H54 (cell line): ENCODE results near the gene RAPGEF6.
"Not testable (repeated sequence)": the region's sequence is repeated elsewhere in the genome, so short reads cannot be mapped to it uniquely, and the experiment has no call there.

ENCODE experiments used
- DNase-seq: peaks from one replicate; pipeline ENCODE4 v3.0.0; 2011; ENCODE audit warnings: low spot score, mixed read lengths; ENCODE audit not compliant: insufficient read length
- FAIRE-seq: peaks from 3 replicates; lab custom pipeline; 2011; peaks lifted over from hg19 to GRCh38; lab: Jason Lieb, UNC
- POLR2A ChIP-seq: IDR thresholded peaks from 2 replicates; pipeline ENCODE4 v1.6.1; 2011; ENCODE audit warnings: low read depth, mild to moderate bottlenecking, low read length

RAPGEF6 gene

DNA sequence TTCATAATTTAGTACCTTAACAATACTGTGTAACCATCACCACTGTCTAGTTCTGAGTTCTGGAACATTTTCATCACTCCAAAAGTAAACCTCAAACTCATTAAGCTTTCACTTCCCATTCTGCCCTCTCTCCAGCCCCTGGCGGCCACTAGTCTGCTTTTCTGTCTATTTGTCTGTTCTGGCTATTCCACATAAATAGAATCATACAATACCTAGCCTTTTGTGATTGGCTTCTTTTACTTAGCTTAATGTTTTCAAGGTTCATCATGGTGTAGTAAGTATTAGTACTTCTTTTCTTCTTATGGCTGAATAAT, 138.7 kb downstream of the RAPGEF6 start:
- DNase-seq (no peak), FAIRE-seq (no peak)

DNA sequence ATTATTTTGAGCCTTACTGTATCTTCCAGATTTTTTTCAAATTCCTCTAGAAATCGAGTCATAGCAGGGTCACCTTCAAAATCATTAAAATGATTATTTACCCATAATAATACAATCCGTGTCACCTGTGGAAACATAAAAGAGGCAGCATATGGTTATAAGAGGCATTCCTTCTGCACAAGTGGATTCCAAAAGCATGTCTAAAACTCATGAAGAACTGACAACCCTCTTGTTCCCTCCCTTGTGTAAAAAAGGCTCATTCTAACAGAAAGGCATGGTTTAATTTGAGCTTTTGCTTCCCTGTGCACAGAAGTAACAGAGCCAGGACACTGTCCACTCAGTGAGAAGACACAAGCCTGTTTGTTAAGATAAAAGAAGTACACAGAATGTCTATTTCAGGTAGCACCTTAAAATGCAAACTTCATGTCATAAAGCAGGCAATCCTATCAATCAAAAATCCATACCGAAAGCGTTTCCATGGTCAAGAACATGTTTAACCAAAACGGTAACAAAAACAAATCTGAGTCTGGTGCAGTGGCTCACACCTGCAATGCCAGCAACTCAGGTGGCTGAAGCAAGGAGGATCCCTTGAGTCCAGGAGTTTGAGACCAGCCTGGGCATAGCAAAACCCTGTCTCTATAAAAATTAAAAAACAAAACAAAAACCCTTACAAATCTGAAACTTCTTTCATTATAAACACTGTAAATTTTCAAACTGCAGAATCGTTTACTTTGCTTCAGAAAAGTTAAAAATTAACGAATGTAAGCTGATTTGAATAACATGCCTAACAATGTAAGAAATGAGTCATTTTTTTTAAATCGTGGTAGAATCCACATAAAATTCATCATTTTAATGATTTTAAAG, 139.3 kb downstream of the RAPGEF6 start:
- no peak for TF ChIP-seq POLR2A
- FAIRE-seq (peak; percentile 30), DNase-seq (no peak)

More for the DNA sequence above, 138.7 kb downstream of the RAPGEF6 start:
- no peak for TF ChIP-seq POLR2A

DNA sequence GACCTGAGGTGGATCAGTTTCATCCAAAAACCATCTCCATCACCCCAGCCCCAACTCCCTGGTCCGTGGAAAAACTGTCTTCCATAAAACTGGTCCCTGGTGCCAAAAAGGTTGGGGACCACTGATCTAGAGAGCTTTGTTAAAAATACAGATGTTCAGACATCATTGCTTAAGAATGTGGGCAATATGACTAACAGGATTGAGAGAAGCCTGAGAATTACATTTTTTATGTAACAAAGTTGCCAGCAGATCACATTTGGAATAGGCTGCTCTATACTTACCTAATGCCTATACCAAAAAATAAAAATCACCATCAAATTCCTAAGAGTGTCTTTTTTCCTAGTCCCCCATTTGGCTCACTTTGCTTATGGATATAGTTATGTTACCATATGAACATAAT, 143.3 kb downstream of the RAPGEF6 start:
- no peak for FAIRE-seq
- no peak for TF ChIP-seq POLR2A
- no peak for DNase-seq

DNA sequence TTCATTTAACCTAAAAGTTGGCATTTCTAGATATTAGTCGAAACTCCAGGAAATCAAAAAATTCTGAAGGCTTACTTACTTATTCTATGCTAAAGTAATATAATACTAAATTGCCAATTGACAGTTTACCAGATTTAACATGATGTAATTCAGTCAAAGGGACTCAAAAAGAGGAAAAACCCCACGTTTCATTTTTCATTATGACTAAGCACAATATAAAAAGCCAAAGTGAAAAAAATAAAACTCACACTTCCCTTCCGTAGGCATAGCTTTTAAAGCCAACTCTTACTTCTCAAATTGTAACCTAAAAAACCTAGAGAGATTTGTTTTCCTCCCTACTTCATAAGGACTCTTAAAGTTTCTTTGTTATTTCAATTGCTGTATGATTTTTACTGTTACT, 146.6 kb downstream of the RAPGEF6 start:
- no peak for TF ChIP-seq POLR2A
- no peak for DNase-seq
- no peak for FAIRE-seq

DNA sequence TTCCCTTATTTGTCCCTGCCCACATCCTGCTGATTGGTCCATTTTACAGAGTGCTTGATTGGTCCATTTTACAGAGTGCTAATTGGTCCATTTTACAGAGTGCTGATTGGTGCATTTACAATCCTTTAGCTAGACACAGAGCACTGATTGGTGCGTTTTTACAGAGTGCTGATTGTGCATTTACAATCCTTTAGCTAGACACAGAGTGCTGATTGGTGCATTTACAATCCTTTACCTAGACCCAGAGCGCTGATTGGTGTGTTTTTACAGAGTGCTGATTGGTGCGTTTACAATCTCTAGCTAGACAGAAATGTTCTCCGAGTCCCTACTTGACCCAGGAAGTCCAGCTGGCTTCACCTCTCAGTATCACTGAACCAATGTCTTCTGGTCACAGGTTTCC, 147.7 kb downstream of the RAPGEF6 start:
- FAIRE-seq, DNase-seq: not testable (repeated sequence)

DNA sequence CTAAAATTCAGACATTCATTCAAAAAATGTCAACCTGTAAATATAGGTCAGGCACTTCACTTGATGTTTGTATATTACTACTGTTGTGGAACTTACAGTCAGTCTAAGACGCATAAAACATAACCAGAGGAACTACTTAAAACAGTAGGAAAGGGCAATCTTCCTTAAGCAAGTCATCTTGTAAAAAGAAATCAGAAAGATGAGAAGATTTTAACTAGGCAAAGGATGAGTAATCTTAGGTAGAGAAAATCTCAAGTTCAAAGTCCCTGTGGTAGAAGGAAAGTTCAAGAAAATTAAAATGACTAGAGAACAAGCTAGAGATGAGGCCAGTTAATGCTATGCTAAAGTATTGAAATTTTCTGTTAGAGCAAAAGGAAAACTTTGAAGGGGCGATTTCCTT, 152.4 kb downstream of the RAPGEF6 start:
- no peak for DNase-seq
- FAIRE-seq, result no peak
- no peak for TF ChIP-seq POLR2A

DNA sequence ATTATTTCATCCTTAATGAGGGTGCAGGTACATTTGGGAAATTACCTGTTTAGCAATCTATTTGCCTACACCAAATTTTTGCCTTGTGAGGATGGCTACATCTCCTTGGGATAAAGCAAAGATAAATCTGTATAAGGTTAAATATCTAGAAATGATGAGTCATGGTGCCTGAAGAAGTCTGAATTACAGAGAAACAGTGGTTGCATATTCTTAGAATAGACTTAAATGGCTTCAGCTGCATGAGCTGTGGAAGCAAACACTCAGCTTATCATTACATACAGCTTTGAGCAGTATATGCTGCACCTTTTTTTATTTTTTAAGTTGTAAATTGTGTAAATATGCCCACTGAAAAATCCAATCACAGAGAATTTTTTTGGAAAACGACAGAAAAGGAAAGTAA, 153.5 kb downstream of the RAPGEF6 start:
- no peak for DNase-seq
- no peak for TF ChIP-seq POLR2A
- no peak for FAIRE-seq

DNA sequence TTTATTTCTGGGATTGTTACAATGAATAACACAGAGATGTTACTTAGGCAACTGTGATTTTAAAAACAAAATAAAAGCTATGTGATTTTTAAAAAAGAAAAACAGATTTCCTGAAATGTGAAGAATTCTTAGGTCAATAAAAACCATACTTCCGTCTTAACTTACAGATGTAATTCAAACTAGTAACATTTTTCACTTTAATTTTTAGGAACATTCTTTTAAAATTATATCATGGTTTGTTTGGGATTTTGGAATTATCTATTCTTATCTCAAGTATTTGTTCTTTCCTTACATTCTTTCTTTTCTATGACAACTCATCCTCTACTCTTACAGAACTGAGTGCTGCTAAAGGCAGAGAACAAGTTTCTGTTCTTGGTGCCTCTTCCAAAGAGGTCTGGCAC, 159.5 kb downstream of the RAPGEF6 start:
- FAIRE-seq (no peak), DNase-seq (no peak)
- no peak for TF ChIP-seq POLR2A

DNA sequence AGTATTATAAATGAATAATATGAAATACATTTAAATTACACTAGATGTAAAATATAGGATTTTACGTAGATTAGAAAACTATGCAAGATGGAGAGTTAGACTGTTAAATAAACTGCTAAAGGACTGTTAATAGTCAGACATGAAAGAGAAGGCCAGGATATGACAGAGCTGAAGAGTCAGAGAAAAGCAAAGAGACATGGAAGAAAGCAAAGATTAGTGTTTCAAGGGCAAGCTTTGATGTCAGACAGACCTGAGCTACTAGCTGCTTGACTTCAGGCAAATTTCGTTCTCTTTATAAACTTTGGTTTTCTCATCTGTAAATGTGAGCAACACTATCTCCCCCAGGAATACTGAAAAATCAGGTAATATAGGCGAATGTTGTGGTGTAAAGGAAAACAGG, 161.3 kb downstream of the RAPGEF6 start:
- DNase-seq (no peak), FAIRE-seq (no peak)
- no peak for TF ChIP-seq POLR2A

DNA sequence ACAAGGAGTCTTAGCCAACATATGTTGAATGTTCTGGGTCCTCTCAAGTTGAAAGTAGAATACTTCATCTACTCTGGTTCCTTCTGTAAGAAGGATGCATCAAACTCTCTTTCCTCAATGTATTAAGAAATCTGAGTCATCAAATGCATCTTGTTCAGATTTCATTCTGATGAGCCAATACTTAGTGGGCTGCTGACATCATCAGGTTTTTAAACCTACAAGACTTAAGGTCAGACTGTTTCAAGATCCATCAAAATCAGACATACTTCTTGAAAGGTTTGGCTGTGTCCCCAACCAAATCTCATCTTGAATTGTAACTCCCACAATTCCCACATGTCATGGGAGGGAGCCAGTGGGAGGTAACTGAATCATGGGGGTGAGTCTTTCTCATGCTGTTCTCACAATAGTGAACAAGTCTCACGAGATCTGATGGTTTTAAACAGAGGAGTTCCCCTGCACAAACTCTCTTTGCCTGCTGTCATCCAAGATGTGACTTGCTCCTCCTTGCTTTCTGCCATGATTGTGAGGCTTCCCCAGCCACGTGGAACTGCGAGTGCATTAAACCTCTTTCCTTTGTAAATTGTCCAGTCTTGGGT, 168.8 kb downstream of the RAPGEF6 start:
- TF ChIP-seq POLR2A, result no peak
- peak; percentile 16 for DNase-seq
- peak; percentile 67 for FAIRE-seq

DNA sequence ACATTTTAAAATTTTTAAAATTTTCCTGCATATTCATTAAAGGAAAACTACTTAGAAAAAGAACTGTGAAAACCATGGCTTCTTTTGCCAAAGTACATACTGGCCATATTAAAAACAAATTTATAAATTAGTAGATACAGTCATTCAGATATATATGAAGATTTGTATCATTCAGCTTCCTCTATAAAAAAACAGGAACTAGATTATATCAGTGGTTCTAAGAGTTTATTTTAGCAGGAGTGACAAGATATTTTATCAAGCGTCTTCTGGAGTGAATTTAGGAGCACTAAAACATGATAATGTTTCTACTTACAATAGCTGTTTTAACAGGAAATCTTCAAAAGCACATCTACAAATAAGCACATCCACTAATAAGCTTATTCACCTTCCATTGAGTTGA, 171.4 kb downstream of the RAPGEF6 start:
- TF ChIP-seq POLR2A, result no peak
- FAIRE-seq, result no peak
- DNase-seq, result no peak

DNA sequence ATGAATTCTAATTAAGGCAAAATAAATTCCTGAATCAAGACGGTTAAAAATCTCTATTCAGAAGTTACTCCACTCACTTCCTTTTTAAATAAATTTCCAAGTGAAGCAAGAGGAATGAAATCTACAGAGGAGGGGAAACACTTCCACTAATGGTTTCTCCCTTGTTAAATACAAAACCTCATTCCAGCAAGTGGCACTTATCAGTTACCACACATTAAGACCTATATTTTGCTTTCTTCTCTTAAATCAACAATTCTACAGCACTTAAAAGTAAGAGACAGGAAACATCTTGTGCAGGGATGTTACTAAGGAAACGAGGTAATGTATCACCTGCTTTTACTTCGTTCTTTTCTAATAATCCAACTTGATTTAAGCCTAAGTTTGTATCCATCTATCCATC, 172.6 kb downstream of the RAPGEF6 start:
- DNase-seq (no peak), FAIRE-seq (peak; percentile 65)
- no peak for TF ChIP-seq POLR2A

DNA sequence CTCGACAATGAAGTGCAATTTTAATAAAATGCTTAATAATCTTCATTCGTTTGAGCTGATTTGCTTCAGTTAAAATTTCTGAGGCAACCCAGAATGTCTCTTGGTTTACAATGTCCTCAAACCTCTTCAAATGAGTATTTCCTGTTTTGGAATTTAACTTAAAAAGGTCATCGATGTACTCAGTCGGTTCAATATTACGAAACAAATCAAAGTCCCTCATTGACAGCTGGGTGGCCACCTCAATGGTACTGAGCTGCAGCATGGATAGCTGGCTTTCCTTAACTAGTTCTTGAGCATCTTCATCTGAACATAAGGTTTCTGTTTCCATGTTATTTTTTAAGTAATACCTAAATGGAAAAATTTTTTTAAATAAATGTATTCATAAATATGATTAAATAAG, 173.3 kb downstream of the RAPGEF6 start:
- DNase-seq, result no peak
- peak; percentile 65 for FAIRE-seq
- no peak for TF ChIP-seq POLR2A

DNA sequence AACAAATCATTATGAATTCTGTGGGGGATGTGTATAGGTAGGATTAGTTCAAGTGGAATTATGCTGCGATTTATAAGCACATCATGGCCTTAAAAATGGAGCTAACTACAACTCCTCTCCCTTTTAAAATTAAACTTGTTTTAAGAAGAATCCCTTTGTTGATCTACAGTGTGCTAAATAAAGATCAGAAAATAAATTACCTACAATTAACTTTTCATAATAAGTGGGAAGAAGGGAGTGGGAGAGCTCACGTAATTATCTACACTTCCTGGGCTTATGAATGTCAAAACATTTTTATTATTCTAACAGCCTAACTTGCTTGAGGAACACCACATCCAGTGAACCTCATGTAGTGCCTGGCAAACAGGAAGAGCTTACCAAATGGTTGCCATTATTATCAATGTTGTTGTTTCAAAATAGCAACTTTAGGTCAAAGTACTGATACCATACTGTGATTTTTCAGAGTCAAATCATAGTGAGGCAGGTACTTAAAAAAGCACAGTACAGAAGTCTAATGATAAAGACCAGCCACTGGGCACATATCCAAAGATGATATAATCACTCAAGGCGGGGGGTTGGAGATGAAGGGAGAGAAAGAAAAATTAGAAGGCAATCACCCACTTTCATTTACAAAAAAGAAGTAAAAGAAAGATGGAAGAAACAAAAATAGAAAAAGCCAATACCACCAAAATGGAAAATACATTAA, 174.0 kb downstream of the RAPGEF6 start:
- TF ChIP-seq POLR2A, result no peak
- DNase-seq (no peak), FAIRE-seq (peak; percentile 58)

DNA sequence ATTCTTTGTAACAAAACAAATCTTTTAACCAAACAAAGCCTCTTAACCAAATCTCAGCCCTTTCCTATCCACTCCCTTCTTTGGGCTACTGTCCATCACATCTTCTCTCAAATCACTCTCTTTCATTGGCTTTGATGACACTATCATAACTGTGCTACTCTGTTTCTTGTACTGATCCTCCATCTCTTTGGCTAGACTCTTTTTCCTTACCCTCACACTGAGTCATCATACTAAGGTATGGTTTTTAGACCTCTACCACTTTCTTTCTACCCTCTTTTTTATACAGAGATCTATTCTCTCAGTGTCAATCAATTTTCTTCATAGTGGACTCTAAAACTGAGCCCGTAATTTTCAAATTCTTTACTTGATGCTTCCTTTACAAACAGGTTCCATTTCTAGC, 174.9 kb downstream of the RAPGEF6 start:
- no peak for TF ChIP-seq POLR2A
- DNase-seq (no peak), FAIRE-seq (peak; percentile 69)
